ENCODE data around the gene HNRNPL. TPM values are rescaled to one million over a fixed set of nuclear protein-coding genes. Genes with fewer than 3 reads are reported as not detected.
"Not testable (repeated sequence)": the region's sequence is repeated elsewhere in the genome, so short reads cannot be mapped to it uniquely, and the experiment has no call there.

Gene HNRNPL
- total and polyA plus RNA-seq, 5 donors from 2014 or later, result 66.3 to 503 (median 89.9) TPM

DNA sequence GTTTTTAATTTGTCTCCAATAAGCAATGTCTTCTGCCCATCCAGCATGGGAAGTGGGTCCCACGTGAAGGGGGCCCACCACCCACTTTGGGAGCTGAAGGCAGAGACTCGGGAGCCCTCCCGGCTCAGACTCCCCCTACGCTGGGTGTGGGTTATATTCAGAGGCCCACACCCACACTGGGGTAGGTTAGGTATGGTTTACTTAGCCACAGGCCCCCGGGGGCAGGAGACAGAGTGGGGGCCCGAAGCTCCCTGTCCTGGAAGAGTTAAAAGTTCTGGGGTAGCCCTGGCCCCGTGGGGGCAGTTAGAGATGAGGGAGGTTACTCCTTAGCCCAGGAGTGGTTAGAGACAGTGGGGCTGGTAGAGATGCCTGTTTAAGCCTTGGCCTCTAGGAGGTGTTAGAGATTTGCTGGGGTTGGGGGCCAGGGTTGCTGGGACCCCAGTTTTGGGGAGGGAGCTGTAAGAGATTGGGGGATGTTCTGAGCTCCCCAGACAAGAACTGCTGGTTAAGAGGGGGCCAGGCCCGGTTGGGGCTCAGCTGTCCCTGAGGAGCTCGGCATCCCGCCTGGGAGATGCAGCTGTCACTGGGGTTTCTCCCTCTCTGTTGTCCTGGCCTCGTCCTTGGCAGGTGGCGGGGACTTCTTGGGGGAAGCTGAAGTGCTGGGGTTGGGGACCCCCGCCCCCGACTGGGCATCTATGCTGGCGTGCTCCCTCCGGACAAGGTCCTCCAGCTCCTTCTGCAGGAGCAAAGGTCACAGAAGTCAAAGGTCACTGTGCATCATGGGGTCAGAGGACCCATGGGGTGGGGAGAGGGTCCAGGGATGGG is 29.0 kb upstream of the HNRNPL start:
- H3K9me3 ChIP-seq (ENCODE audit: control insufficient read depth in 2 of 2, low read length in 2 of 2), result no peaks in the 10 kb centered on the region
- H3K27ac ChIP-seq (ENCODE audit: insufficient read depth, low read length, poor library complexity, severe bottlenecking), result peak overlapping the region; percentile 93
- Mint-ChIP-seq H3K36me3 (peaks cover 9% of the 10 kb centered on the region), H3K27ac (peak overlapping the region; percentile 97 to 99 (median 98)), H3K4me3 (peak overlapping the region; percentile 90 to 96 (median 94)), H3K9me3 (no peaks in the 10 kb centered on the region), H3K27me3 (no peaks in the 10 kb centered on the region), H3K4me1 (peaks cover 4 to 46% (median 13%) of the 10 kb centered on the region in 4 donors)
- DNase-seq, result no peak
- H3K36me3 ChIP-seq (ENCODE audit: control insufficient read depth, insufficient read depth, low read length), result peaks cover 4% of the 10 kb centered on the region
- ATAC-seq (ENCODE audit: low read depth in 2 of 2), result no peak
- H3K4me1 ChIP-seq (ENCODE audit: control insufficient read depth, insufficient read depth, low read length, poor library complexity, severe bottlenecking), result peaks cover 37% of the 10 kb centered on the region
- H3K27me3 ChIP-seq (ENCODE audit: control insufficient read depth, insufficient read depth, low read length), result no peaks in the 10 kb centered on the region
- H3K4me3 ChIP-seq (ENCODE audit: low read depth, low read length), result peak overlapping the region; percentile 62

DNA sequence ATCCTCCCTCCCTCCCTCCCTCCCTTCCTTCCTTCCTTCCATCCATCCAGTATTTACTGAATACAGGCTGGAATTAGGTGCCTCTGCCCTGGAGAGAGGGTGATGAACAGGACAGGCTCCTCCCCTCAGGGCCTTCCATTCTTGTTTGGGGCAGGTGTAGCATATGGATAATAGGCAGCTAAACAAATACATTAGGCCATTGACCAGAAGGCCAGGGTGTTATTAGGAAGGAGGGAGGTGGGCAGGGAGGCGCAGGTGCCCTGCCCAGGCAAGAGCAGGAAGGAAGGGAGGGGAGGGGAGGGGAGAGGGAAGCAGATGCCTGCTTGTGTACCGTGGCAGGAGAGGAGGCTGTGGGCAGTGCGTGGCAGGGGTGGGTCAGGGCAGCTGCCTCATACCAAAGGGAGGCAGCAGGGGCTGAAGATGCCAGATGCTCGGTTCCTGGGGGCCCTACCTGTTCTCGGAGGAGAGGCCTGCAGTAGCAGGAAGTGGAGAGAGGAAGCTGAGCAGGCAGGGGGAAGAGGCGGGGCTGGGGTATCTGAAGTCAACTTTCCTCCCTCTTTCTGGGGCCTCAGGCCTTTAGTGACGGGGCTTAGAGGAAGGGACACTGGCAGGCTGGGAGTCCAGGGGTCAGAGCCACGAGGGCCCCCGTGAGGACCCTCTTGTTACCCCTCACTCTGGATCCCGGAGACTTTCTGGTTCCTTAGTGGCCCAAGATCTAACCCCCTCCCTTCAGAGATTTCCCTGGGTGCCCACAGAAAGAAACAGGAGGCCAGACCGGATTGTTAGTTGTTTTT is 28.2 kb upstream of the HNRNPL start, which contains the start of gene RINL:
RINL (minus strand) TSS at position 495 of the 794 bp plus-strand sequence. CDS start 1,533 bp downstream, outside the sequence.
- no peaks in the 10 kb centered on the region for H3K9me3 ChIP-seq (ENCODE audit: control insufficient read depth in 2 of 2, low read length in 2 of 2)
- H3K36me3 Mint-ChIP-seq, result peaks cover 14% of the 10 kb centered on the region
- peak within 1 kb of the TSS; percentile 90 to 96 (median 94) for H3K4me3 Mint-ChIP-seq
- no peaks in the 10 kb centered on the region for H3K27me3 ChIP-seq (ENCODE audit: control insufficient read depth, insufficient read depth, low read length)
- no peaks in the 10 kb centered on the region for H3K9me3 Mint-ChIP-seq
- peak within 1 kb of the TSS; percentile 97 to 99 (median 98) for H3K27ac Mint-ChIP-seq
- peak within 1 kb of the TSS; percentile 93 for H3K27ac ChIP-seq (ENCODE audit: insufficient read depth, low read length, poor library complexity, severe bottlenecking)
- H3K4me1 ChIP-seq (ENCODE audit: control insufficient read depth, insufficient read depth, low read length, poor library complexity, severe bottlenecking), result peaks cover 37% of the 10 kb centered on the region
- H3K4me3 ChIP-seq (ENCODE audit: low read depth, low read length), result peak within 1 kb of the TSS; percentile 62
- no peaks in the 10 kb centered on the region for H3K27me3 Mint-ChIP-seq
- ATAC-seq (ENCODE audit: low read depth in 2 of 2) (peak; percentile 96), DNase-seq (peak; percentile 57 to 92 (median 72))
- peaks cover 6% of the 10 kb centered on the region for H3K36me3 ChIP-seq (ENCODE audit: control insufficient read depth, insufficient read depth, low read length)
- peaks cover 6 to 50% (median 16%) of the 10 kb centered on the region in 4 donors for H3K4me1 Mint-ChIP-seq

DNA sequence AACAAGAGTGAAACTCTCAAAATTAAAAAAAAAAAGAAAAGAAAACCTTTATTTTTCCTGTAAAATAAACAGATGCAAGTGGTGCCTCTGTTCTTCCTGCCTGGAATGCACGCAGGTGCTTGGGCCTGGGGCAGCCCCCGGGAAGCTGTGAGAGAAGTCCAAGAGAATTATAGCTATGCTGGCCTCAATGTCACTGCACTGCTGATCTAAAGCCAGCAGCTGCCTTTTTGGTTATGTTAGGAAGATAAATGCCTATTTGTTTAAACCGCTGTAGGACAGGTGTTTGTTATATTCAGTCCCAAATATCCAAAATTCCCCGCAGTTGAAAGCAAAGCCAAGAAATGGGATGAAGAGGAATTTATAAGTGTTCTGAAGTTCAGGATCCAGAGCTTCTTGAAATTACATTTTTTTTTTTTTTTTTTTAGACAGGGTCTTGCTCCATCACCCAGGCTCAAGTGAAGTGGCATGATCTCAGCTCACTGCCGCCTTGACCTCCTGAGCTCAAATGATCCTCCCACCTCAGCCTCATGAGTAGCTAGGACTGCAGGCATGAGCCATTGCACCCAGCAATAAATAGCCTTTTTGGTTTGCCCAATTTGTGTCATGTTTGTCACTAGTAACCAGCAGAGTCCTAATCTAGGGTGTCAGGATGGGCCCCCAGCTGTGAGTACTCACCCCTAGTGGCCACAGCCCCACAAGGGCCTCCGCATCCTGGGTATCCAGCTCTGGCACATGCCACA is 26.0 kb upstream of the HNRNPL start:
- peaks cover 22% of the 10 kb centered on the region for H3K36me3 ChIP-seq (ENCODE audit: control insufficient read depth, insufficient read depth, low read length)
- ATAC-seq (ENCODE audit: low read depth in 2 of 2) (no peak), DNase-seq (no peak)
- Mint-ChIP-seq H3K4me3 (peak overlapping the region in 1 of 4 donors; percentile 64), H3K27ac (peak overlapping the region; percentile 49 to 97 (median 97)), H3K36me3 (peaks cover 10% of the 10 kb centered on the region), H3K9me3 (no peaks in the 10 kb centered on the region), H3K27me3 (no peaks in the 10 kb centered on the region), H3K4me1 (peaks cover 7 to 55% (median 19%) of the 10 kb centered on the region in 4 donors)
- H3K4me3 ChIP-seq (ENCODE audit: low read depth, low read length), result no peak overlapping the region
- no peak overlapping the region for H3K27ac ChIP-seq (ENCODE audit: insufficient read depth, low read length, poor library complexity, severe bottlenecking)
- peaks cover 37% of the 10 kb centered on the region for H3K4me1 ChIP-seq (ENCODE audit: control insufficient read depth, insufficient read depth, low read length, poor library complexity, severe bottlenecking)
- H3K27me3 ChIP-seq (ENCODE audit: control insufficient read depth, insufficient read depth, low read length), result no peaks in the 10 kb centered on the region
- no peaks in the 10 kb centered on the region for H3K9me3 ChIP-seq (ENCODE audit: control insufficient read depth in 2 of 2, low read length in 2 of 2)

DNA sequence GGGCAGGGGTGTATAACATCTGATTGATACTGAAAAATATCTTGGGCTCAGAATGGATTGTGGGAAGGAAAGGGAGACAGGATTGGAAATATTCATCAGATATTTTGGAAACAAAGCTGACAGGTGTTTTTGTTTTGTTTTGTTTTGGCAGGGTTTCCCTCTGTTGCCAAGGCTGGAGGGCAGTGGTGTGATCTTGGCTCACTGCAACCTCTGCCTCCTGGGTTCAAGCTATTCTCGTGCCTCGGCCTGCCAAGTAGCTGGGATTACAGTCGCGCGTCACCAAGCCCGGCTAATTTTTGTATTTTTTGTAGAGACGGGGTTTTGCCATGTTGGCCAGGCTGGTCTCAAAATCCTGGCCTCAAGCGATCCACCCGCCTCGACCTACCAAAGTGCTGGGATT is 23.6 kb upstream of the HNRNPL start:
- Mint-ChIP-seq H3K4me1 (peaks cover 9 to 63% (median 22%) of the 10 kb centered on the region in 4 donors), H3K27ac (peak overlapping the region in 2 of 3 donors; percentile 31 to 33), H3K4me3 (peak overlapping the region in 2 of 4 donors; percentile 40 to 71), H3K36me3 (peaks cover 10% of the 10 kb centered on the region)
- DNase-seq; H3K27ac ChIP-seq (ENCODE audit: insufficient read depth, low read length, poor library complexity, severe bottlenecking); H3K9me3 ChIP-seq (ENCODE audit: control insufficient read depth in 2 of 2, low read length in 2 of 2); ATAC-seq (ENCODE audit: low read depth in 2 of 2); H3K4me3 ChIP-seq (ENCODE audit: low read depth, low read length); H3K9me3 Mint-ChIP-seq; H3K27me3 Mint-ChIP-seq; H3K27me3 ChIP-seq (ENCODE audit: control insufficient read depth, insufficient read depth, low read length): not testable (repeated sequence)
- peaks cover 22% of the 10 kb centered on the region for H3K36me3 ChIP-seq (ENCODE audit: control insufficient read depth, insufficient read depth, low read length)
- H3K4me1 ChIP-seq (ENCODE audit: control insufficient read depth, insufficient read depth, low read length, poor library complexity, severe bottlenecking), result peaks cover 37% of the 10 kb centered on the region

DNA sequence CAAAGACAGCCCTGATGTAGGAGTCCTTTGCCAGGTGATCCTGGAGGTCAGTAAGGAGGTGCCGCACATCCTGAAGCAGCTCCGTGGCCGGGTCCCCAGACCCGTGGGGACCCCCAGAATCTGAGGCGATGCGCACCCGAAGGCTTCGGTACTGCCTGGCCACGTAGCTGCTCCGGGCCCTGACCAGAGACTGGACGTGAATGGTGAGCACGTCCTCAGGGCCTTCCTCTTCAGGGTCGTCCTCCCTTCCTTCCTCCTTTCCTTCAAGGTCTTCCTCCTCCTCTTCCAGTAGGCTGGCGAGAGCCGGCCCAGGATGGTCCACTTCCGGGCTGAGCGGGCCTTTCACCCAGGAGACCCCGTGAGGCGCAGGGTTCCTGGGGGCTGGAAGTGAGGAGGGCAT is 20.8 kb upstream of the HNRNPL start:
- H3K27ac Mint-ChIP-seq, result peak overlapping the region in 2 of 3 donors; percentile 38 to 92
- H3K9me3 Mint-ChIP-seq, result no peaks in the 10 kb centered on the region
- Histone ChIP-seq H3K36me3 (ENCODE audit: control insufficient read depth, insufficient read depth, low read length) (peaks cover 20% of the 10 kb centered on the region), H3K4me3 (ENCODE audit: low read depth, low read length) (peak overlapping the region; percentile 53), H3K4me1 (ENCODE audit: control insufficient read depth, insufficient read depth, low read length, poor library complexity, severe bottlenecking) (peaks cover 26% of the 10 kb centered on the region), H3K9me3 (ENCODE audit: control insufficient read depth in 2 of 2, low read length in 2 of 2) (no peaks in the 10 kb centered on the region), H3K27ac (ENCODE audit: insufficient read depth, low read length, poor library complexity, severe bottlenecking) (peak overlapping the region; percentile 81), H3K27me3 (ENCODE audit: control insufficient read depth, insufficient read depth, low read length) (no peaks in the 10 kb centered on the region)
- H3K4me1 Mint-ChIP-seq, result peaks cover 6 to 45% (median 16%) of the 10 kb centered on the region in 4 donors
- no peaks in the 10 kb centered on the region for H3K27me3 Mint-ChIP-seq
- DNase-seq (no peak), ATAC-seq (ENCODE audit: low read depth in 2 of 2) (no peak)
- H3K36me3 Mint-ChIP-seq, result peaks cover 10% of the 10 kb centered on the region
- H3K4me3 Mint-ChIP-seq, result peak overlapping the region; percentile 82 to 96 (median 90)

DNA sequence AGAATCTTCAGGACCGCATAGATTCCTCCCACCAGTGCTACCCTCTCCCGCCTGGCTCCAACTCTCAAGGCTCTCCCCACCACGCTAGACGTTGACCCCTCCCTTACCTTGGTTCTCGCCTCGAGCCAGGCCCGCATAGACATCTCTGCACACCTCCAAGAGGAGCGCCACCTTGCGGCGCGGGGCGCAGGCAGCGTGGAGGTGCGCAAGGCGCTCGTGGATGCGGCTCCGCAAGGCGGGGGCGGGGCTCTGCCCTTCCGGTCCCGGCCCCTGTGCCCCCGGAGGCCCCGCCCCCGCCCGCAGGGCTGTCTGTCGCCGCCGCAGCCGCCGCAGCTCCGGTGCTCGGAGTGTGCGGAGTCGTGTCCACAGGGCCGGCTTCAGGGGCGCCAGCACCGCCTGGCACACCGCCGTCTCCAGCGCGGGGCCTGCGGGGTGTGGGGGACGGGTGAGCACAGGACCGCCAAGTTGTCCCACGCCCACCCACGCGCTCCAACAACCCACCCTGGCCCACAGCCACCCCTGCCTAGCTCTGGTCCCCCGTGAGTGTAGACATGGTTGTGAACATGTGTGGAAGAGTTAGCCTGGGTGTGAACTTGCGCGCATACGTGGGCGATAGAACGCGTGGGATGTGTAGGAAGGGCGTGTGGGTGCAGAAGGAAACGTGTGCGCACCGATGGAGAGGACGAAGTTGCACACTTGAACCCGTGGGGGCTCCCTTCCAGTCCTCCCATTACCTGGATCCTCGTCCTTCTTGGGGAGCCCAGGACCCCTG is 20.2 kb upstream of the HNRNPL start:
- peaks cover 13% of the 10 kb centered on the region for H3K36me3 Mint-ChIP-seq
- H3K4me3 Mint-ChIP-seq, result peak overlapping the region; percentile 89 to 96 (median 93)
- DNase-seq (peak; percentile 93 to 96 (median 96)), ATAC-seq (ENCODE audit: low read depth in 2 of 2) (peak; percentile 98 to 99)
- peak overlapping the region; percentile 87 to 94 (median 88) for H3K27ac Mint-ChIP-seq
- Histone ChIP-seq H3K27ac (ENCODE audit: insufficient read depth, low read length, poor library complexity, severe bottlenecking) (peak overlapping the region; percentile 81), H3K36me3 (ENCODE audit: control insufficient read depth, insufficient read depth, low read length) (peaks cover 20% of the 10 kb centered on the region), H3K27me3 (ENCODE audit: control insufficient read depth, insufficient read depth, low read length) (no peaks in the 10 kb centered on the region), H3K9me3 (ENCODE audit: control insufficient read depth in 2 of 2, low read length in 2 of 2) (no peaks in the 10 kb centered on the region), H3K4me3 (ENCODE audit: low read depth, low read length) (peak overlapping the region; percentile 66), H3K4me1 (ENCODE audit: control insufficient read depth, insufficient read depth, low read length, poor library complexity, severe bottlenecking) (peaks cover 32% of the 10 kb centered on the region)
- H3K9me3 Mint-ChIP-seq, result no peaks in the 10 kb centered on the region
- peaks cover 6 to 51% (median 21%) of the 10 kb centered on the region in 4 donors for H3K4me1 Mint-ChIP-seq
- no peaks in the 10 kb centered on the region for H3K27me3 Mint-ChIP-seq

Measured in CD4-positive, CD25-positive, alpha-beta regulatory T cell (primary cell).